HG03457 (cell line): ENCODE measurements around the gene DNAI2.

Experiments
- ATAC-seq: cut with Tn5 transposase; IDR thresholded peaks from one replicate; pipeline ENCODE4 v1.9.1; 2021; ENCODE audit warnings: moderate number of reproducible peaks; ENCODE audit not compliant: unreplicated experiment

Gene DNAI2

DNA sequence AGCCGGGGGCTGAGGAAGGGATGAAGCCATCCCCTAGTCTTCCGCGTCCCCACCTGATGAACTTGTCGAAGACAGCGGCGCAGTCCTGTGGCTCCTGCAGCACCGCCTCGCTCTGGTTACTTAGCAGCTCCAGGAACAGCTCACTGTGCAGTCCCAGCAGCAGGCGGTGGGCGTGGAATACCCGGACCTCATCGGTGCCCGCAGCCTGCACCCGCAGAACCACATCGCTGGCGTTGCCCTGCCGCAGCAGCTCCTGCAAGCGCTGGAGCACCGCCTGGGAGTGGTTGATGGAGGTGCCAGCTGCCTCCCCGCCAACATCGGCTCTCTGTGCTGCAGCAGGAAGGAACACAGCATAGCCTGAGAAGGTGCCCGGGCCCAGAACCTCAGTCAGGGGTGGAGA is 85.9 kb downstream of the DNAI2 start:
- ATAC-seq, result no peak

DNA sequence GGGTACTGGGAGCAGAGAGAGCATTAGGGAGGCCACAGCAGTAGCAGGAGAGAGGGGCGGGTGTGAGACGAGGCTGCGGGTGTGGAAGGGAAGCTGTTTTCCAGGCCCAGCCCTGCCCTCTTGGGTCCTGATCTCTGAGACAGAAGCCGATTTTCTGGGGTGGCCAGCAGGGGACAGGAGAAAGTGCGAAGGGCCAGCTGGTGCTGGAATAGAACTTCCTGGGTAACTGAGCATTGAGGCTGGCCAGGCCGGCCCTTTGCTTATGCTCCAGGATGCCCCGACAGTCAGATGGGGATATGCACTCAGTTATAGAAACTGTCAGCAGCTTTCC is 86.8 kb downstream of the DNAI2 start:
- no peak for ATAC-seq

DNA sequence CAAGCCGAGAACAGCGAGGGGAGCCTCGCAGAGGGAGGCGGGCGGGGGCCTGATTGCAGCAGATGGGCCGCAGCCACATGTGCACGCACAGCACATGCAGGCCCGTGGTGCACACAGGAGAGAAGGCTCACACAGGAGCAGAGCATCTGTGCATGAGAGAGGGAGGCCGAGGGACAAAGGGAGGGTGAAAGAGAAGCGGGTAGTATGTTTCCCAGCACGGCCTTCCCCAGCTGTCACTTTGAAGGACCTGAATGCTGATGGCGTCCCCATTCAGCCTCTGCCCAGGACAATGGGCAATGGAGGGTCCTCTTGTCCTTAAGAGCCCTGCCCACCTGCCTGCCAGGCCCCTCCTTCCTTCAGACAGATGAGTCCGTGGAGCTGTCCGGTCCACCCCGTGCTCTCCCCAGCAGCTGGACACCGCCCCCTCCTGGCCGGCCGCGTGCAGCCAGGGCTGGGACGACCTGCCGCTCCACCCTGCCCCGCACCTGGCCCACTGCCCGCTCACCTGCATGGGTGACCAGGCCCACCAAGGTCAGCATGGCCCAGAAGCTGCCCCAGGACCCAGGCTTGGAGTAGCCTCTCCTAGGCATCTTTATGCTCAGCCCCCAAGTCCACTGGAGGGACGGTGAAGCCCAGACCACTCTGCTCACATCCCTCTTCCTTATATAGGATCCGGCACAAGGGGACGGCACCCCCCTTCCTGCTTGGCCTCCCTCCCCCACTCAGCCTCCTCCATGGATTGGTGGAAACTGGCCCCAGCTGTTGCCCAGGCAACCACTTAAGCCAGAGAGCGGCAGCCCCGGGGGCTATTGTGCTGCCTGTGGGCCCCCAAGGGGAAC is 87.4 kb downstream of the DNAI2 start, which contains the start of gene BTBD17:
BTBD17 (minus strand) TSS at position 639 of the 839 bp plus-strand sequence; CDS start at position 590, 49 bp downstream.
- ATAC-seq, result no peak

DNA sequence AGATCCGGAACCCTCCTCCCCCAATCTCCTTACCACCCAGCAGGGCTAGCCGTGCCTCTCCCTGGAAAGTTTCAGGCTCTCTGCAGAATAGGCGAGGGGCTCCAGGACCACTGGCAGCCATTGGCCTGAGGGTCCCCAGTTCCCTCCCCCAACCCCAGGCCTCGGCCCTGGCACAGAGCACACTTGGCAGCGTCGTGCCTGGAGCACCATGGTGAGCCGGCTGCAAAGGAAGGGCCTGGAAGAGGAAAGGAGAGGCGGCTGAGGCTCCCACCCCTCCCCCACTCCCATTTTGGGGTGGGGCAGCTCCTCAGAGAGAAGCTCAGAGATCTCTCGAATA is 88.0 kb downstream of the DNAI2 start:
- no peak for ATAC-seq

DNA sequence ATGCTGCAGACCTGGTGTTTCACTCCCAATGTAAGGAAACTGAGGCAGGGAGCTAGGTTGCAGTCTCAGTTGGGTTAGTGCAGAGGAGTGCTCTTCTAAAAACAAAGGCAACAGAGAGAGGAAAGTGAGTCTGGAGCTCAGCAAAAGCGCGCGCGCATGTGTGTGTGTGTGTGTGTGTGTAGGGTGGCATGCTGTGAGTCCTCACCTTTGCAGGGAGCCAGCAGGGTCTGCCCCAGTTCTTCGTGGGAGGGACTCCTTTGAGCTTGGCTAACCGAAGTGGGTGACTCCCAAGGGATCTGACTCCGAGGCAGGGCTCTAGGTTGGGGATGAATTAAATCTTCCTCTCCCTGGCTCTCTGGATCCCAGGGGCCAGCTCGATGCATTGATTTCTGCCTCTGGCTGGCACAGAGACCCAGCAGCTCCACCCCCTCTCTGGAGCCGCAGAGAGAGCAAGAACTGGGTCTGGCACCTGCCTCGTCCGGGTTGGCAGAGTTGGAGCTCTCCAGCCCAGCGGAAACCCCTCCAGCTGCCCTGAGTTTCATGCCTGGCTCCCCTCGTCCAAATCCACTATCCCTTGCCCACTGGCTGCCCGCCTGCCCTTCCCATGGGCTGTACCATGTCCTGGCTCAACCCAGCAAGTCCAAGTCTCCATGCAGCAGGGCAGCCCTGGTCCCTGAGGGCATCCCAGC is 88.9 kb downstream of the DNAI2 start:
- no peak for ATAC-seq
